Measurements from ENCODE around the gene LPP. TPM values are rescaled to one million over a fixed set of nuclear protein-coding genes. Genes with fewer than 3 reads are reported as not detected.

Gene LPP
- total RNA-seq, 4 donors from 2014 or later: 207 to 592 (median 406) TPM

DNA sequence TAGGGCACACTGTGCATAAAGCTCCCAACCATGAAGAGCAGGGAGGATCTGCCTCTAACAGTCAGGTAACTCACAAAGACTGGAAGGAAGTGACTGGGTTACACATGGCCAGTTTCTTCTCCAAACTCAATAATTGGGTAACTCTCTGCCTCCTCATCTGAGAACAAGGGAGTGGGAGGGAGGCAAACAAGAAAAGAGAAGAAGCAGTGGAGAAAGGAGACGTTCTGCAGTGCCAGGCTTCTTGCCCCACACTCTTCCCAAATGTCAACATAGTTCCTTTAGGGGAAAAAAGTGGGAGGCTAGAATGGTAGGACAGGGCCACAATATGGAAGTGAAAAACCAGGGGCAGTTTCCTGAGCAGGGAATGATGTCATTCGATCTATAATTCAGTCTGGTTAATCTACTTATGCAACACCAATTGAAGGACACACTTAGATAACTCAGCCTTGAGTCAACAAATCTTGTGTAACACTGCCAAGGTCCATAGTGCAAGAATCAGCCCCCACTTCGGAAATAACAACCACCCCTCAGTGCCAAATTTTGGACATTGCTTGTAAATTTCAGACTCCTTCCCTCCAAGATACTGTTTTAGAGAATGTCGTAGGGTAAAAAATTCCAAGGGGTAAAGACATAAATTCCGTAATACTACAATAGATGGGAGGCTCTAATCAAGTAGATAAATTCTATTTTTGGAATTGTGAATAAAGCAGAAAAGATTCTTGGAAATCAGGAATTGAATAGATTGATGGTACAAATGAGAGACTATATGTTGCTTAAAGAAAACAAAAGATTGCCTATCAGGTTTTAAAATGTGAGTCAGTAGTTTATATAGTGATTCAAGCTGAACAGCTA is 143.0 kb downstream of the LPP start:
- no peaks in the 10 kb centered on the region for H3K9me3 ChIP-seq
- intact Hi-C loops (cut with DNase I; ENCODE audit: low total_unique reads) (no loop called here), in situ Hi-C loops (cut with MboI; ENCODE audit: low pct_ligation_motif_present in 1 of 4, low pct_unique_long_range_greater_than_20kb in 1 of 4, low sequenced_read_pairs in 3 of 4) (loop anchor here in 3 of 4 donors (25.0 kb wide), 1 partner anchor 560 kb away; the partner anchor contains the start of gene BCL6 (in 3 of the 3))
- H3K4me1 ChIP-seq: peaks cover 28 to 84% (median 56%) of the 10 kb centered on the region in 4 donors
- no peaks in the 10 kb centered on the region for H3K27me3 ChIP-seq
- H3K4me3 ChIP-seq: no peak overlapping the region
- H3K27ac ChIP-seq: peak overlapping the region; percentile 75 to 81 (median 79)
- TF ChIP-seq POLR2A (IDR thresholded peaks at IDR 0.05) (no peak), EP300 (IDR thresholded peaks at IDR 0.05; ENCODE audit: low read depth) (peak; percentile 48), POLR2AphosphoS5 (IDR thresholded peaks at IDR 0.05) (peak in 2 of 3 donors; percentile 81 to 84)
- TF ChIP-seq, protein P1, sequence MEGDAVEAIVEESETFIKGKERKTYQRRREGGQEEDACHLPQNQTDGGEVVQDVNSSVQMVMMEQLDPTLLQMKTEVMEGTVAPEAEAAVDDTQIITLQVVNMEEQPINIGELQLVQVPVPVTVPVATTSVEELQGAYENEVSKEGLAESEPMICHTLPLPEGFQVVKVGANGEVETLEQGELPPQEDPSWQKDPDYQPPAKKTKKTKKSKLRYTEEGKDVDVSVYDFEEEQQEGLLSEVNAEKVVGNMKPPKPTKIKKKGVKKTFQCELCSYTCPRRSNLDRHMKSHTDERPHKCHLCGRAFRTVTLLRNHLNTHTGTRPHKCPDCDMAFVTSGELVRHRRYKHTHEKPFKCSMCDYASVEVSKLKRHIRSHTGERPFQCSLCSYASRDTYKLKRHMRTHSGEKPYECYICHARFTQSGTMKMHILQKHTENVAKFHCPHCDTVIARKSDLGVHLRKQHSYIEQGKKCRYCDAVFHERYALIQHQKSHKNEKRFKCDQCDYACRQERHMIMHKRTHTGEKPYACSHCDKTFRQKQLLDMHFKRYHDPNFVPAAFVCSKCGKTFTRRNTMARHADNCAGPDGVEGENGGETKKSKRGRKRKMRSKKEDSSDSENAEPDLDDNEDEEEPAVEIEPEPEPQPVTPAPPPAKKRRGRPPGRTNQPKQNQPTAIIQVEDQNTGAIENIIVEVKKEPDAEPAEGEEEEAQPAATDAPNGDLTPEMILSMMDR (IDR thresholded peaks at IDR 0.05): no peak
- WGBS, 2 donors (ENCODE audit: low coverage in 1 of 2): 39 to 49% methylated on average over 3 to 5 of the region's 5 CpGs
- DNase-seq: peak; percentile 17
- no peaks in the 10 kb centered on the region for H3K36me3 ChIP-seq

DNA sequence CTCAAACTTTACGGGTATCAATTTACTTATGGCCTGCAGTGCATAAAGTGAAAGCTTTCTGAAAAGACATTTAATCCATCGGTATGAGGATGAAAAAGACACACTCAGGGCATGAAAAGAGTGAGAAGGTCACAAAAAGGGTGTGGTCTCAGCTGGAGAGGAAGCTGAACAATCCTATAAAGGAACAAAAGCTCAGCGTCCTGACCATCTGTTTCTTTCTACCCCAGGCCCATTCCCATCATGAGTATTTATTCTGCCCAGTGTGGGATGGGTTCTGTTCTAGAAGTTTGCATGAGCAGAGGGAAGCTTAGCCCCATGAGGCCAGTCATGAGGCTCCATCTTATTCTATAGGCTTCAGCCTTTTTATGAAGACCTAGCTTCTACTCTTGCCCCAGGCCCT is 144.6 kb downstream of the LPP start:
- H3K36me3 ChIP-seq: no peaks in the 10 kb centered on the region
- in situ Hi-C loops (cut with MboI; ENCODE audit: low pct_ligation_motif_present in 1 of 4, low pct_unique_long_range_greater_than_20kb in 1 of 4, low sequenced_read_pairs in 3 of 4): loop anchor here in 3 of 4 donors (25.0 kb wide), 1 partner anchor 561 kb away; the partner anchor contains the start of gene BCL6 (in 3 of the 3)
- H3K27me3 ChIP-seq: no peaks in the 10 kb centered on the region
- DNase-seq: no peak
- peaks cover 38 to 88% (median 61%) of the 10 kb centered on the region in 4 donors for H3K4me1 ChIP-seq
- no peaks in the 10 kb centered on the region for H3K9me3 ChIP-seq
- intact Hi-C loops (cut with DNase I; ENCODE audit: low total_unique reads): no loop called here
- 41 to 44% methylated on average over 3 of the region's 3 CpGs for WGBS, 2 donors (ENCODE audit: low coverage in 1 of 2)
- TF ChIP-seq POLR2A (IDR thresholded peaks at IDR 0.05) (no peak), POLR2AphosphoS5 (IDR thresholded peaks at IDR 0.05) (no peak), EP300 (IDR thresholded peaks at IDR 0.05; ENCODE audit: low read depth) (no peak)
- TF ChIP-seq, protein P1 (IDR thresholded peaks at IDR 0.05): no peak
- no peak overlapping the region for H3K4me3 ChIP-seq
- peak overlapping the region; percentile 75 to 81 (median 79) for H3K27ac ChIP-seq

DNA sequence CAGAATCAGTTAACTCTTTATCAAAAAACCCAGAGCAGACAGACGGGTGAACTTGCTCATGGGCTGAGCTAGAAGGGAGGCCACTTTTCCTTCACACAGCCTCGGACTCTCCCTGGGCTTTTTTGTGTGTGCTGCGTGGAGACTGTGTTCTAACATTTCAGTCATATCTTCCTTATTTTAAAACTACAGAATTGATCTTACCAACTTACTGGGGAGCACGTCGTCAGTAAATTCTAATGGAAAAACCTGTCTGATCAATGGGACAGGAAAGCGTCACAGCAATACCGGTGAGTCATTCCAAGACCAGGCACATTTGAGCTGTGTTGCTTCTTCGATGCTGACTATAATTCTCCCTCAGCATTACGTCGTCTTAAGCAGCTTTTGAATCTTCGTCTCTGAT is 145.1 kb downstream of the LPP start:
- TF ChIP-seq EP300 (IDR thresholded peaks at IDR 0.05; ENCODE audit: low read depth): no peak
- TF ChIP-seq, protein P1 (IDR thresholded peaks at IDR 0.05): no peak
- peak in 1 of 3 donors; percentile 11 for TF ChIP-seq POLR2AphosphoS5 (IDR thresholded peaks at IDR 0.05)
- no peak for TF ChIP-seq POLR2A (IDR thresholded peaks at IDR 0.05)
- intact Hi-C loops (cut with DNase I; ENCODE audit: low total_unique reads) (no loop called here), in situ Hi-C loops (cut with MboI; ENCODE audit: low pct_ligation_motif_present in 1 of 4, low pct_unique_long_range_greater_than_20kb in 1 of 4, low sequenced_read_pairs in 3 of 4) (loop anchor here in 3 of 4 donors (25.0 kb wide), 1 partner anchor 562 kb away; the partner anchor contains the start of gene BCL6 (in 3 of the 3))
- peak overlapping the region; percentile 75 to 81 (median 79) for H3K27ac ChIP-seq
- H3K4me3 ChIP-seq: no peak overlapping the region
- WGBS, 2 donors (ENCODE audit: low coverage in 1 of 2): 71 to 75% methylated on average over 8 to 11 of the region's 11 CpGs
- peaks cover 38 to 90% (median 59%) of the 10 kb centered on the region in 4 donors for H3K4me1 ChIP-seq
- no peaks in the 10 kb centered on the region for H3K9me3 ChIP-seq
- no peak for DNase-seq
- no peaks in the 10 kb centered on the region for H3K27me3 ChIP-seq
- H3K36me3 ChIP-seq: no peaks in the 10 kb centered on the region

DNA sequence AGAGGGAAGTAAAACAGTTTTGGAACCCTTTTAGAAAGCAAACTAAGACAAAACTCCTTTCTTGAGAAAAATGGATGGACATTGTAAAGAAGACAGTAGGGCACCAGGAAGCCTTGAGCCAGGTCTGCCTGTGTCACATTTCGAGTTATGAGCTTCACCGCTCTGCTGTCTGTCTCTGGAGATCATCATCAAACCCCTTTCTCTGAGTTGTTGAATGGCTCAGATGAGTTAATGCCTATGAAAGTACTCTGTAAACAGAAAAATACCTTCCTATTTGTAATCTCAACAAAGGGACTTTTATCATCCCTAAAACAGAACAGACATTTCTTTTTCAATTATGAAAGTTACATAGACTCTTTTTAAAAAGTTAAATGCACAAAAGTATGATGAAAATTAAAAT is 145.8 kb downstream of the LPP start:
- H3K36me3 ChIP-seq: no peaks in the 10 kb centered on the region
- 73 to 74% methylated on average over 2 of the region's 2 CpGs for WGBS, 2 donors (ENCODE audit: low coverage in 1 of 2)
- peaks cover 38 to 86% (median 52%) of the 10 kb centered on the region in 4 donors for H3K4me1 ChIP-seq
- no peak for DNase-seq
- intact Hi-C loops (cut with DNase I; ENCODE audit: low total_unique reads): no loop called here
- in situ Hi-C loops (cut with MboI; ENCODE audit: low pct_ligation_motif_present in 1 of 4, low pct_unique_long_range_greater_than_20kb in 1 of 4, low sequenced_read_pairs in 3 of 4): loop anchor here in 3 of 4 donors (25.0 kb wide), 1 partner anchor 562 kb away; the partner anchor contains the start of gene BCL6 (in 3 of the 3)
- peak overlapping the region; percentile 75 to 81 (median 79) for H3K27ac ChIP-seq
- no peaks in the 10 kb centered on the region for H3K9me3 ChIP-seq
- no peak overlapping the region for H3K4me3 ChIP-seq
- H3K27me3 ChIP-seq: no peaks in the 10 kb centered on the region
- no peak for TF ChIP-seq POLR2A (IDR thresholded peaks at IDR 0.05)
- peak in 1 of 3 donors; percentile 10 for TF ChIP-seq POLR2AphosphoS5 (IDR thresholded peaks at IDR 0.05)
